ENCODE results near the gene LGMN. TPM values are rescaled to one million over a fixed set of nuclear protein-coding genes. Genes with fewer than 3 reads are reported as not detected.

LGMN gene
- polyA plus RNA-seq, 3 donors = 26.9 to 115 (median 59.0) TPM

GRCh38 chr14:92709340-92710000, 39.0 kb downstream of the LGMN start:
- H3K27ac ChIP-seq (ENCODE audit: low read depth, low read length) = no peak overlapping the region
- WGBS, 3 donors = 87 to 94% (median 89%) methylated on average over 13 of the region's 13 CpGs

- H3K27ac ChIP-seq (ENCODE audit: low read depth, low read length) = no peak overlapping the region
- WGBS, 3 donors = 86 to 95% (median 94%) methylated on average over 15 of the region's 15 CpGs
Observed at GRCh38 chr14:92706386-92706785, 42.0 kb downstream of the LGMN start.

GRCh38 chr14:92704821-92705220, 43.6 kb downstream of the LGMN start:
- no peak overlapping the region for H3K27ac ChIP-seq (ENCODE audit: low read depth, low read length)
- WGBS, 3 donors = 81 to 92% (median 86%) methylated on average over 11 of the region's 11 CpGs

- 60 to 91% (median 63%) methylated on average over 23 of the region's 23 CpGs for WGBS, 3 donors
- no peak overlapping the region for H3K27ac ChIP-seq (ENCODE audit: low read depth, low read length)
Observed at GRCh38 chr14:92704036-92704804, 44.2 kb downstream of the LGMN start.

GRCh38 chr14:92703516-92703915, 44.9 kb downstream of the LGMN start:
- no peak overlapping the region for H3K27ac ChIP-seq (ENCODE audit: low read depth, low read length)
- WGBS, 3 donors = 95 to 96% (median 96%) methylated on average over 10 of the region's 10 CpGs

GRCh38 chr14:92702441-92702918, 45.9 kb downstream of the LGMN start:
- no peak overlapping the region for H3K27ac ChIP-seq (ENCODE audit: low read depth, low read length)
- WGBS, 3 donors = 65 to 90% (median 76%) methylated on average over 9 of the region's 9 CpGs

- H3K27ac ChIP-seq (ENCODE audit: low read depth, low read length) = no peak overlapping the region
- WGBS, 3 donors = 88 to 90% (median 90%) methylated on average over 10 of the region's 10 CpGs
Observed at GRCh38 chr14:92701826-92702225, 46.6 kb downstream of the LGMN start.

- no peak overlapping the region for H3K27ac ChIP-seq (ENCODE audit: low read depth, low read length)
Observed at GRCh38 chr14:92698393-92698792, 50.0 kb downstream of the LGMN start.

GRCh38 chr14:92696366-92696765, 52.1 kb downstream of the LGMN start:
- WGBS, 3 donors = 67 to 85% (median 68%) methylated on average over 4 of the region's 4 CpGs
- no peak overlapping the region for H3K27ac ChIP-seq (ENCODE audit: low read depth, low read length)

GRCh38 chr14:92695562-92695961, 52.9 kb downstream of the LGMN start:
- H3K27ac ChIP-seq (ENCODE audit: low read depth, low read length) = no peak overlapping the region
- WGBS, 3 donors = 85 to 100% (median 91%) methylated on average over 1 of the region's 1 CpG

GRCh38 chr14:92694807-92695206, 53.6 kb downstream of the LGMN start:
- 50 to 71% (median 64%) methylated on average over 5 of the region's 5 CpGs for WGBS, 3 donors
- no peak overlapping the region for H3K27ac ChIP-seq (ENCODE audit: low read depth, low read length)

GRCh38 chr14:92693998-92694795, 54.2 kb downstream of the LGMN start:
- 75 to 78% (median 78%) methylated on average over 18 of the region's 18 CpGs for WGBS, 3 donors
- no peak overlapping the region for H3K27ac ChIP-seq (ENCODE audit: low read depth, low read length)

- 9 to 26% (median 11%) methylated on average over 2 of the region's 2 CpGs for WGBS, 3 donors
- no peak overlapping the region for H3K27ac ChIP-seq (ENCODE audit: low read depth, low read length)
Observed at GRCh38 chr14:92692822-92693226, 55.6 kb downstream of the LGMN start.

GRCh38 chr14:92690171-92691011, 58.0 kb downstream of the LGMN start:
- 57 to 77% (median 75%) methylated on average over 13 of the region's 13 CpGs for WGBS, 3 donors
- H3K27ac ChIP-seq (ENCODE audit: low read depth, low read length) = no peak overlapping the region

- no peak overlapping the region for H3K27ac ChIP-seq (ENCODE audit: low read depth, low read length)
- WGBS, 3 donors = 73 to 92% (median 87%) methylated on average over 30 of the region's 30 CpGs
Observed at GRCh38 chr14:92688434-92689375, 59.7 kb downstream of the LGMN start.

- WGBS, 3 donors = 25 to 66% (median 55%) methylated on average over 68 to 80 of the region's 80 CpGs
- no peak overlapping the region for H3K27ac ChIP-seq (ENCODE audit: low read depth, low read length)
Observed at GRCh38 chr14:92687681-92688433, 60.6 kb downstream of the LGMN start.

All from adipose tissue (tissue), 3 donors.